ENCODE measurements around the gene PLAC9. TPM values are rescaled to one million over a fixed set of nuclear protein-coding genes. Genes with fewer than 3 reads are reported as not detected.
A peak's percentile ranks its signal among the peaks of the same experiment; 100 is the strongest.

PLAC9 gene
- total RNA-seq, 4 donors from 2014 or later = 1.7 to 6.6 (median 5.7) TPM; not detected in 1

DNA sequence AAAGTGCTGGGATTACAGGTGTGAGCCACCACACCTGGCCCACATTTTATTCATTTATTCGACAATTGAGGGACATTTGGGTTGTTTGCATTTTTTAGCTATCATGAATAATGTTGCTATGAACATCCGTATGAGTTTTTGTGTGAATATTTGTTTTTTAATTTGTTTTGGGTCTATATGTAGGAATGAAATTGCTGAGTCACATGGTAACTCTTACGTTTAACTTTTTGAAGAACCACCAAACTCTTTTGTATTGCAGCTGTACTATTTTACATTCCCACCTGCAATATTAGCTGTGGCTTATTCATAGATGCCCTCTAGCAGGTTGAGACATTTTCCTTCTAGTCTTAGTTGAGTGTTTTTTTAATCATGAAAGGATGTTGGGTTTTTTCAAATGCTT, 14.4 kb downstream of the PLAC9 start:
- H3K4me1 ChIP-seq = peaks cover 12 to 32% (median 18%) of the 10 kb centered on the region in 4 donors
- TF ChIP-seq, protein P1, sequence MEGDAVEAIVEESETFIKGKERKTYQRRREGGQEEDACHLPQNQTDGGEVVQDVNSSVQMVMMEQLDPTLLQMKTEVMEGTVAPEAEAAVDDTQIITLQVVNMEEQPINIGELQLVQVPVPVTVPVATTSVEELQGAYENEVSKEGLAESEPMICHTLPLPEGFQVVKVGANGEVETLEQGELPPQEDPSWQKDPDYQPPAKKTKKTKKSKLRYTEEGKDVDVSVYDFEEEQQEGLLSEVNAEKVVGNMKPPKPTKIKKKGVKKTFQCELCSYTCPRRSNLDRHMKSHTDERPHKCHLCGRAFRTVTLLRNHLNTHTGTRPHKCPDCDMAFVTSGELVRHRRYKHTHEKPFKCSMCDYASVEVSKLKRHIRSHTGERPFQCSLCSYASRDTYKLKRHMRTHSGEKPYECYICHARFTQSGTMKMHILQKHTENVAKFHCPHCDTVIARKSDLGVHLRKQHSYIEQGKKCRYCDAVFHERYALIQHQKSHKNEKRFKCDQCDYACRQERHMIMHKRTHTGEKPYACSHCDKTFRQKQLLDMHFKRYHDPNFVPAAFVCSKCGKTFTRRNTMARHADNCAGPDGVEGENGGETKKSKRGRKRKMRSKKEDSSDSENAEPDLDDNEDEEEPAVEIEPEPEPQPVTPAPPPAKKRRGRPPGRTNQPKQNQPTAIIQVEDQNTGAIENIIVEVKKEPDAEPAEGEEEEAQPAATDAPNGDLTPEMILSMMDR (IDR thresholded peaks at IDR 0.05) = no peak
- TF ChIP-seq POLR2AphosphoS5 (IDR thresholded peaks at IDR 0.05) (no peak), POLR2A (IDR thresholded peaks at IDR 0.05) (no peak), EP300 (IDR thresholded peaks at IDR 0.05; ENCODE audit: low read depth) (no peak)
- no peak overlapping the region for H3K4me3 ChIP-seq
- intact Hi-C loops (cut with DNase I; ENCODE audit: low total_unique reads) (no loop called here), in situ Hi-C loops (cut with MboI; ENCODE audit: low pct_ligation_motif_present in 1 of 4, low pct_unique_long_range_greater_than_20kb in 1 of 4, low sequenced_read_pairs in 3 of 4) (loop anchor here in 1 of 4 donors (5.0 kb wide), 1 partner anchor 70 kb away; no protein-coding TSS in a partner anchor)
- H3K27me3 ChIP-seq = no peaks in the 10 kb centered on the region
- no peaks in the 10 kb centered on the region for H3K9me3 ChIP-seq
- DNase-seq = no peak
- WGBS, 2 donors (ENCODE audit: low coverage in 1 of 2) = 76 to 87% methylated on average over 3 of the region's 3 CpGs
- H3K36me3 ChIP-seq = peaks cover 0 to 7% (median 2%) of the 10 kb centered on the region in 4 donors
- H3K27ac ChIP-seq = no peak overlapping the region

DNA sequence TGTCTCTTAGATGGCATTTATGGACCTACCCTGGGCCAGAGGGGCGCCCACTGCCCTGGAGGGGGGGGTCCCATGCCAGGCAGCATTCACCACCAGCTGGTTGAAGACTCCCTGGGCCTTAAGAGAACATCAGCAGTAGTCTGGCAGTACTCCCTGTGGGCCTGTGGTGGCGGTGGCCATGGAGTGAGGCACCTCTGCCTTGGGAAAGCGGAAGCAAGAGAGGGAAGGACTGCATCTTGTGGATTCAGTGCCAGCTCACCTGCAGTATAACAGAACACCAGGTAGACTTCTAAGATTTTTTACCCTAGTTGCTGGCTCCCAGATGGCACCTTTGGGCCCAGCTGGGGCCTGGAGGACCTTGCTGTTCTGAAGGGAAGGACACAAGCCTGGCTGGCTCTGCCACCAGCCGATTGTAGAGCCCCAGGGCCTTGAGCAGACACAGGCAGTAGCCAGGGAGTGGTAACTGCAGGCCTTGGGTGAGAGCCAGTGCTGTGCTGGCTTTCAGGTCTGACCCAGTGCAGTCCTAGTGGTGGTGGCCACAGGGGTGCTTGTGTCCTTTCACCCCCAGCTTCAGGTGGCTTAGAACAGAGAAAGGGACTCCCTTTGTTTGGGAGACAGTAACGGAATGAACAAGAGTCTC, 15.8 kb downstream of the PLAC9 start:
- peaks cover 0 to 9% (median 4%) of the 10 kb centered on the region in 4 donors for H3K36me3 ChIP-seq
- intact Hi-C loops (cut with DNase I; ENCODE audit: low total_unique reads) (no loop called here), in situ Hi-C loops (cut with MboI; ENCODE audit: low pct_ligation_motif_present in 1 of 4, low pct_unique_long_range_greater_than_20kb in 1 of 4, low sequenced_read_pairs in 3 of 4) (loop anchor here in 1 of 4 donors (5.0 kb wide), 1 partner anchor 69 kb away; no protein-coding TSS in a partner anchor)
- 67 to 83% methylated on average over 1 to 4 of the region's 5 CpGs for WGBS, 2 donors (ENCODE audit: low coverage in 1 of 2)
- peaks cover 12 to 32% (median 18%) of the 10 kb centered on the region in 4 donors for H3K4me1 ChIP-seq
- H3K9me3 ChIP-seq = no peaks in the 10 kb centered on the region
- no peaks in the 10 kb centered on the region for H3K27me3 ChIP-seq
- TF ChIP-seq, protein P1 (IDR thresholded peaks at IDR 0.05) = no peak
- TF ChIP-seq POLR2AphosphoS5 (IDR thresholded peaks at IDR 0.05) (no peak), POLR2A (IDR thresholded peaks at IDR 0.05) (no peak), EP300 (IDR thresholded peaks at IDR 0.05; ENCODE audit: low read depth) (no peak)
- no peak overlapping the region for H3K27ac ChIP-seq
- H3K4me3 ChIP-seq = no peak overlapping the region
- DNase-seq = no peak

DNA sequence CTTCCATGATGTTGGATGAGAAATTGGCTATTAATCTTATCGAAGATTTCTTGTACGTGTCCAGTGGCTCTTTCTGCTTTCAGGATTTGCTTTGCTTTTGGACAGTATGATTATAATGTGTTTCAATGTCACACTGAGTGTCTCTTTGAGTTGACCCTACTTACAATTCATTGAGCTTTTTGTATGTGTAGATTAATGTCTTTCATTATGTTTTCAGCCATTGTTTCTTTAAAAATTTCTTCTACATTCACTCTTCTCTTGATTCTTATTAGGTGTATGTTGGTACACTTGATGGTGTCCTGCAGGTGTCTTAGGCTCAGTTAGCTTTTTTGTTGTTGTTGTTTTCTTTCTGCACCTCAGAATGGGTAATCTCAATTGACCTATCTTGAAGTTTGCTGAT, 16.6 kb downstream of the PLAC9 start:
- TF ChIP-seq POLR2AphosphoS5 (IDR thresholded peaks at IDR 0.05) = no peak
- no peak for TF ChIP-seq EP300 (IDR thresholded peaks at IDR 0.05; ENCODE audit: low read depth)
- no peak for TF ChIP-seq POLR2A (IDR thresholded peaks at IDR 0.05)
- TF ChIP-seq, protein P1 (IDR thresholded peaks at IDR 0.05) = no peak
- Histone ChIP-seq H3K4me1 (peaks cover 8 to 24% (median 13%) of the 10 kb centered on the region in 4 donors), H3K27me3 (no peaks in the 10 kb centered on the region), H3K27ac (no peak overlapping the region), H3K4me3 (no peak overlapping the region), H3K9me3 (no peaks in the 10 kb centered on the region), H3K36me3 (peaks cover 0 to 15% (median 7%) of the 10 kb centered on the region in 4 donors)
- intact Hi-C loops (cut with DNase I; ENCODE audit: low total_unique reads) (no loop called here), in situ Hi-C loops (cut with MboI; ENCODE audit: low pct_ligation_motif_present in 1 of 4, low pct_unique_long_range_greater_than_20kb in 1 of 4, low sequenced_read_pairs in 3 of 4) (loop anchor here in 1 of 4 donors (5.0 kb wide), 1 partner anchor 68 kb away; no protein-coding TSS in a partner anchor)
- DNase-seq = no peak
- WGBS, 2 donors (ENCODE audit: low coverage in 1 of 2) = 98 to 100% methylated on average over 2 of the region's 2 CpGs

DNA sequence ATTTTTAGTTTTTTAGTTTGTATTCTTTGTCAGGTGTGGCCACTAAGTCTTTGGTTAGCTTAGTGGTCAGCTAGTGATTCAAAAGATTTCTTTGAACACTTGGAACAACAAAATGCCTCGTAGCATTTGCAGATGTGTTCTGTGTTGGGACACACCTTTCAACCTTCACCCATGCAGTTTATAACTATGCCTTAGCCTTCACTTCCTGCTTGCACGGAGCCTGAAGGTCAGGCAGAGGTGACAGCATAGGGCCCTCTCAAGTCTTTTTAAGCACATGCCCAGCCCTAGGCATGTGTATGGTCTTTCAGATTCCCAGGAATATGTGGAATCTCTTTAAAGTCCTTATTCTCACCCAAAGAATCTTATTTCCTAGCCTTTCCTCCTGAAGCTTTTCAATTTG, 17.6 kb downstream of the PLAC9 start:
- Histone ChIP-seq H3K4me3 (no peak overlapping the region), H3K4me1 (peaks cover 0 to 19% (median 3%) of the 10 kb centered on the region in 4 donors), H3K27me3 (no peaks in the 10 kb centered on the region), H3K9me3 (no peaks in the 10 kb centered on the region), H3K36me3 (peaks cover 0 to 24% (median 10%) of the 10 kb centered on the region in 4 donors), H3K27ac (peak overlapping the region; percentile 2 to 74 (median 35))
- no peak for DNase-seq
- WGBS, 2 donors (ENCODE audit: low coverage in 1 of 2) = 52 to 60% methylated on average over 2 of the region's 2 CpGs
- in situ Hi-C loops (cut with MboI; ENCODE audit: low pct_ligation_motif_present in 1 of 4, low pct_unique_long_range_greater_than_20kb in 1 of 4, low sequenced_read_pairs in 3 of 4) = loop anchor here in 3 of 4 donors (5.0 to 10.0 kb wide), 3 partner anchors 62 to 67 kb away; no protein-coding TSS in a partner anchor
- no peak for TF ChIP-seq EP300 (IDR thresholded peaks at IDR 0.05; ENCODE audit: low read depth)
- TF ChIP-seq, protein P1 (IDR thresholded peaks at IDR 0.05) = no peak
- no peak for TF ChIP-seq POLR2A (IDR thresholded peaks at IDR 0.05)
- TF ChIP-seq POLR2AphosphoS5 (IDR thresholded peaks at IDR 0.05) = no peak
- intact Hi-C loops (cut with DNase I; ENCODE audit: low total_unique reads) = no loop called here

All from transverse colon (tissue), 4 donors.